PC-9 (cell line): ENCODE results near the gene NDUFS8. TPM values are rescaled to one million over a fixed set of nuclear protein-coding genes. Genes with fewer than 3 reads are reported as not detected.

Experiments used
- BruUV-seq: library from RNA; stranded (reverse); fragments of 400-500 nt; replicated peaks from 2 replicates; lab custom pipeline; 2021; lab: Mats Ljungman, UMichigan
- CTCF ChIA-PET: fragments of 300-600 bp; sonication (Branson Sonifier 250); formaldehyde crosslinking; loops from one replicate; lab custom pipeline; 2022; ENCODE audit warnings: antibody characterized with exemption; lab: Charles Lee
- POLR2A ChIA-PET: fragments of 300-600 bp; sonication (Branson Sonifier 250); formaldehyde crosslinking; loops from one replicate; lab custom pipeline; 2022; ENCODE audit warnings: antibody characterized with exemption; ENCODE audit not compliant: unreplicated experiment; lab: Charles Lee
- DNase-seq, 2 experiments: peaks; one replicate each; pipeline versions ENCODE4 v3.0.0 to v3.0.0-alpha.2; 2015 to 2022; ENCODE audit warnings: mixed read lengths in 1 of 2
- H2AFZ ChIP-seq: fragments of 200-600 bp; sonication (generic); 2 replicates; pipeline ENCODE4 v1.8.1; 2017; ENCODE audit warnings: antibody characterized with exemption
- H3F3A ChIP-seq: fragments of 200-600 bp; sonication (generic); 2 replicates; pipeline ENCODE4 v1.8.1; 2017; ENCODE audit warnings: antibody characterized with exemption, mild to moderate bottlenecking, low read depth; ENCODE audit not compliant: insufficient read depth
- H3K27ac ChIP-seq: fragments of 200-600 bp; sonication (generic); 2 replicates; pipeline ENCODE4 v1.6.1; 2016; ENCODE audit warnings: mixed run types
- H3K27me3 ChIP-seq: fragments of 200-600 bp; sonication (generic); 2 replicates; pipeline ENCODE4 v1.6.1; 2016; ENCODE audit warnings: low read depth, mixed run types; ENCODE audit not compliant: insufficient read depth
- H3K36me3 ChIP-seq: fragments of 200-600 bp; sonication (generic); 2 replicates; pipeline ENCODE4 v1.6.1; 2016; ENCODE audit warnings: low read depth, mixed run types
- H3K4me1 ChIP-seq: fragments of 200-600 bp; sonication (generic); replicated peaks from 2 replicates; pipeline ENCODE4 v1.6.1; 2016; ENCODE audit warnings: mixed run types; ENCODE audit not compliant: insufficient read depth
- H3K4me2 ChIP-seq: fragments of 200-600 bp; sonication (generic); 2 replicates; pipeline ENCODE4 v1.6.1; 2017; ENCODE audit warnings: mixed run types
- H3K4me3 ChIP-seq: fragments of 200-600 bp; sonication (generic); 2 replicates; pipeline ENCODE4 v1.6.1; 2016; ENCODE audit warnings: mixed run types
- H3K79me2 ChIP-seq: fragments of 200-600 bp; sonication (generic); 2 replicates; pipeline ENCODE4 v1.6.1; 2017; ENCODE audit warnings: low read depth, mixed run types
- H3K9me2 ChIP-seq: fragments of 200-600 bp; sonication (generic); 2 replicates; pipeline ENCODE4 v1.8.1; 2017; ENCODE audit warnings: mild to moderate bottlenecking; ENCODE audit not compliant: insufficient read depth
- H3K9me3 ChIP-seq: fragments of 200-600 bp; sonication (generic); 2 replicates; pipeline ENCODE4 v1.8.1; 2016; ENCODE audit warnings: low read depth; ENCODE audit not compliant: insufficient read depth
- H4K20me1 ChIP-seq: fragments of 200-600 bp; sonication (generic); 2 replicates; pipeline ENCODE4 v1.8.1; 2017; ENCODE audit not compliant: insufficient read depth
- EZH2 ChIP-seq: fragments of 200-600 bp; sonication (generic); IDR thresholded peaks from 2 replicates; pipeline ENCODE4 v1.8.0; 2017; ENCODE audit warnings: antibody characterized with exemption, low read depth
- intact Hi-C: fragments of 100-400 bp; cut with micrococcal nuclease; formaldehyde crosslinking; loops from one replicate; pipeline ENCODE4 v1.10.0; 2022; ENCODE audit not compliant: unreplicated experiment
- total RNA-seq: library from RNA; stranded (reverse); gene quantifications from 2 replicates; pipeline ENCODE4 v1.2.3, GENCODE V29; 2021
- TF ChIP-seq, protein P1 (sequence below): fragments of 200-600 bp; sonication (generic); conservative IDR thresholded peaks from 2 replicates; pipeline ENCODE4 v1.6.1; 2017; ENCODE audit warnings: mixed run types, antibody characterized with exemption, mild to moderate bottlenecking, moderate library complexity

The NDUFS8 gene
- total RNA-seq, 1 experiment from 2014 or later, result 275 TPM

DNA sequence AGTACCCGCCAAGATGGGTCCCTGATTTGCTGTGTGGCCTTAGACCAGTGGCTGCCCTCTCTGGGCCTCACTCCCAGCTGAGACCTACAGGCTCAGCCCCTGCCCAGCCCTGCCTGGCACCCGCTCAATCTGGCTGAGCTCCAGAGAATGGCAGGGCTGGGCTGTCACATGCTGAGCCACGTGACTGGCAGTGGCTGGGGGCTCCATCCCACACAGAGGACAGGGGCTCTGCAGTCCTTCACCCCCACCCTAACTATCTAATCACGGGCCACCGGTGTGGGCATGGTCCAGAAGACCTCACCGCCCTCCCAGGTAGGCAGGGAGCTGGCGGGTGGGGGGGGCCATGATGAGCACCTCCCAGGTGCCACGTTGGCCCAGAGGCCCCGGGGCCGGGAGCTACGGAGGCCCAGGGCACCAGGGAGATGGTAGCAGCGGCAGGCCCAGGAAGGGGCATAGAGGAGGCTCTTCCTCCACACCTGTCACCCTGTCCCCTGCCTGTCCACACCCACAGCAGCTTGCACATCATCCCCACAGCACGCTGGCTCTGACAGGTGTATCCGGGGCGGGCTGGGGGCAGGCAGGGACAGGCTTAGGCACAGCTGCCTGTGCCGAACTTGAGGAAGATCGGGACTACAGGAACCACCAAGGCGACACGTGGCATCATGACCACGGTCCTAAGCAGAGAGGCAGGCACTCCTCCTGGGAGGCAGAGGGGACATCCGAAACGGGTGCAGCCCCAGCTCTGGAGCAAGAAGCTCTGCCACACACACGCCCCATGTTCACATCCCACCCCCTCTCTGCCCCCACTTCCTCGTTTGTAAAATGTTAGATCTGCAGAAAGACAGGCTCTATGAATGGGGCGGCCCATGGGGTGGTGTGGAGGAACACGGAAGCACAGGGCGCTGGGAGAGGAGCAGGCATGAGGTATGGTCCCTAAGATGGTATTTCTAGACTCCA is 21.8 kb upstream of the NDUFS8 start:
- intact Hi-C loops, result no loop called here

DNA sequence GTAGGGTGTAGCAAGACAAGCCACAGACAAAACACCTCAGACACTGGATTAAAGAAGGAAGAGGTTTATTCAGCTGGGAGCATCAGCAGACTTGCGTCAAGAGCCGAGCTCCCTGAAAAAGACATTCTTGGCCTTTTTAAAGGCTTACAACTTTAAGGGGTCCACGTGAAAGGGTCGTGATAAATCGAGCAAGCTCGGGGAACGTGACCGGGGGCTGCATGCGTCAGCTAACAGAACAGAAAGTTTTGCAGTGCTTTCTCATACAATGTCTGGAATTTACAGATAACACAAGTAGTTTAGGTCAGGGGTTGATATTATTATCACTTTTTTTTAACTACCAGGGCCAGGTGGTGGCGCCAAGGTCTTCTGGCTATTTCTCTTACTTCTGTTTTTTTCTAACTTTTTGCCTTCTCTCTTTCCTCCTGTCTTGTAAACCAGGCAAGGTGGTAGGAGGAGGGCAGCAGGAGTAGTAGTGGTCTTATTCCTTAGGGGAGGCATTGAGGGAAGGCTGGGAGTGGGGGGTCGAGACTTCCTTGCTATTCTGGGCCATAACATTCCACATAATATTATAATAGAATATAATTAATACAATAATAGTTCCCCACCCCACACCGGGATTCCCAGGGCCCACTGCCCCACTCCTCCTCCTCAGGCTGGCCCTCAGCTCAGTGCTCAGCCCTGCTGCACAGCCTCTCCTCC is 20.9 kb upstream of the NDUFS8 start:
- ChIA-PET CTCF (interaction anchor here (0.5 to 1.1 kb wide), 2 partner anchors 11 to 34 kb away, joined by 8 read pairs; no protein-coding TSS in a partner anchor), POLR2A (interaction anchor here (0.5 to 1.0 kb wide), 10 partner anchors 17 to 699 kb away, joined by 3 to 8 read pairs (median 3); no protein-coding TSS in a partner anchor)
- intact Hi-C loops, result loop anchor here (1.0 to 10.0 kb wide), 5 partner anchors 11 to 165 kb away; no protein-coding TSS in a partner anchor
- Histone ChIP-seq H3K9me3 (no peaks in the 10 kb centered on the region), H3K9me2 (no peaks in the 10 kb centered on the region), H3K4me1 (peaks cover 62% of the 10 kb centered on the region), H3K36me3 (no peaks in the 10 kb centered on the region), H3K79me2 (peaks cover 18% of the 10 kb centered on the region; the same call in 1 of the 2 replicates), H4K20me1 (no peaks in the 10 kb centered on the region), H3K27ac (peak overlapping the region; percentile 93), H2AFZ (no peak overlapping the region), H3F3A (peaks cover 62% of the 10 kb centered on the region), H3K4me2 (peak overlapping the region; percentile 81), H3K4me3 (peak overlapping the region; percentile 59; the same call in 1 of the 2 replicates), H3K27me3 (no peaks in the 10 kb centered on the region)
- no TSS peak for BruUV-seq
- no peak for TF ChIP-seq EZH2
- TF ChIP-seq, protein P1, sequence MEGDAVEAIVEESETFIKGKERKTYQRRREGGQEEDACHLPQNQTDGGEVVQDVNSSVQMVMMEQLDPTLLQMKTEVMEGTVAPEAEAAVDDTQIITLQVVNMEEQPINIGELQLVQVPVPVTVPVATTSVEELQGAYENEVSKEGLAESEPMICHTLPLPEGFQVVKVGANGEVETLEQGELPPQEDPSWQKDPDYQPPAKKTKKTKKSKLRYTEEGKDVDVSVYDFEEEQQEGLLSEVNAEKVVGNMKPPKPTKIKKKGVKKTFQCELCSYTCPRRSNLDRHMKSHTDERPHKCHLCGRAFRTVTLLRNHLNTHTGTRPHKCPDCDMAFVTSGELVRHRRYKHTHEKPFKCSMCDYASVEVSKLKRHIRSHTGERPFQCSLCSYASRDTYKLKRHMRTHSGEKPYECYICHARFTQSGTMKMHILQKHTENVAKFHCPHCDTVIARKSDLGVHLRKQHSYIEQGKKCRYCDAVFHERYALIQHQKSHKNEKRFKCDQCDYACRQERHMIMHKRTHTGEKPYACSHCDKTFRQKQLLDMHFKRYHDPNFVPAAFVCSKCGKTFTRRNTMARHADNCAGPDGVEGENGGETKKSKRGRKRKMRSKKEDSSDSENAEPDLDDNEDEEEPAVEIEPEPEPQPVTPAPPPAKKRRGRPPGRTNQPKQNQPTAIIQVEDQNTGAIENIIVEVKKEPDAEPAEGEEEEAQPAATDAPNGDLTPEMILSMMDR, result peak; percentile 50; the same call in 1 of the 2 replicates
- DNase-seq, result peak in 1 of 2 experiments; percentile 68

More for the DNA sequence above, 21.8 kb upstream of the NDUFS8 start:
- ChIA-PET POLR2A (no interaction called here), CTCF (interaction anchor here (0.6 kb wide), 1 partner anchor 422 kb away, joined by 8 read pairs; no protein-coding TSS in a partner anchor)
- no peaks in the 10 kb centered on the region for H4K20me1 ChIP-seq
- peaks cover 57% of the 10 kb centered on the region for H3F3A ChIP-seq
- H3K36me3 ChIP-seq, result no peaks in the 10 kb centered on the region
- no peak overlapping the region for H3K4me3 ChIP-seq
- no peaks in the 10 kb centered on the region for H3K9me2 ChIP-seq
- no TSS peak for BruUV-seq
- no peak for DNase-seq
- H3K4me2 ChIP-seq, result peak overlapping the region; percentile 81
- H2AFZ ChIP-seq, result no peak overlapping the region
- H3K79me2 ChIP-seq, result peaks cover 18% of the 10 kb centered on the region; the same call in 1 of the 2 replicates
- TF ChIP-seq EZH2, result no peak
- TF ChIP-seq, protein P1, result no peak
- no peaks in the 10 kb centered on the region for H3K9me3 ChIP-seq
- H3K27me3 ChIP-seq, result no peaks in the 10 kb centered on the region
- H3K4me1 ChIP-seq, result peaks cover 58% of the 10 kb centered on the region
- peak overlapping the region; percentile 93 for H3K27ac ChIP-seq
